ENCODE results near the gene GPR87.

Gene GPR87

GRCh38 chr3:151330899-151331298 lies 14.3 kb upstream of the GPR87 start:
- no peak overlapping the region for H3K4me3 ChIP-seq (ENCODE audit: low read length)
- H3K36me3 ChIP-seq (ENCODE audit: control insufficient read depth, insufficient read depth, low read length, severe bottlenecking) = no peaks in the 10 kb centered on the region
- peak; percentile 60 for DNase-seq (ENCODE audit: low read depth)
- peaks cover 33% of the 10 kb centered on the region for H3K4me1 ChIP-seq (ENCODE audit: control insufficient read depth, insufficient read depth, low read length)
- H3K27me3 ChIP-seq (replicated peaks; ENCODE audit: control insufficient read depth, insufficient read depth, low read length) = no peaks in the 10 kb centered on the region
- H3K9ac ChIP-seq (ENCODE audit: low read length) = no peak overlapping the region
- H3K9me3 ChIP-seq (ENCODE audit: control insufficient read depth, low read length) = no peaks in the 10 kb centered on the region

DNA sequence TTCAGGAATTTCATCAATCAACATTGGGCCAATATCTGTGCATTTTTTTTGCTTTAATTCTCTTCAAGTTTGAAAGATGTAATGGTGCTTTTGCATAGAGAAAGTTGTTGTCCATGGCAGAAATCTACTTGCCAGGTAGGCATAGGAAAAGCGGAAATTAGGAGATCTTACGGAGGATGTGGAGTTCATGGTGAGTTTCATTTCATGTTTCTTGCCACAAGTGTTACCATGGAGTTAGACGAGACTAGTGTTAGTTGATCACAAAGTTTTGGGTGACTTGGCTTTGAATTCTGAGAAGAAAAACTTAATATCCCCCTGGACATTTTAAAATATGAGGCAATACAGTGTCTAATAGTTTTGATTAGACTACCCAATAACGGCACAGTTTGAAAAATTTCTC lies 13.8 kb upstream of the GPR87 start:
- no peaks in the 10 kb centered on the region for H3K27me3 ChIP-seq (replicated peaks; ENCODE audit: control insufficient read depth, insufficient read depth, low read length)
- H3K4me1 ChIP-seq (ENCODE audit: control insufficient read depth, insufficient read depth, low read length) = peaks cover 33% of the 10 kb centered on the region
- no peak for DNase-seq (ENCODE audit: low read depth)
- no peaks in the 10 kb centered on the region for H3K9me3 ChIP-seq (ENCODE audit: control insufficient read depth, low read length)
- no peak overlapping the region for H3K4me3 ChIP-seq (ENCODE audit: low read length)
- H3K36me3 ChIP-seq (ENCODE audit: control insufficient read depth, insufficient read depth, low read length, severe bottlenecking) = no peaks in the 10 kb centered on the region
- H3K9ac ChIP-seq (ENCODE audit: low read length) = no peak overlapping the region

- H3K36me3 ChIP-seq (ENCODE audit: control insufficient read depth, insufficient read depth, low read length, severe bottlenecking) = no peaks in the 10 kb centered on the region
- no peaks in the 10 kb centered on the region for H3K9me3 ChIP-seq (ENCODE audit: control insufficient read depth, low read length)
- H3K27me3 ChIP-seq (replicated peaks; ENCODE audit: control insufficient read depth, insufficient read depth, low read length) = no peaks in the 10 kb centered on the region
- peak within 1 kb of the TSS; percentile 60 for H3K4me3 ChIP-seq (ENCODE audit: low read length)
- H3K9ac ChIP-seq (ENCODE audit: low read length) = peak within 1 kb of the TSS; percentile 77
- peaks cover 33% of the 10 kb centered on the region for H3K4me1 ChIP-seq (ENCODE audit: control insufficient read depth, insufficient read depth, low read length)
- DNase-seq (ENCODE audit: low read depth) = no peak
Measured at GRCh38 chr3:151329363-151329762, 12.7 kb upstream of the GPR87 start, which contains the start of gene P2RY13. Gene P2RY13 (minus strand): TSS chr3:151329549. CDS start chr3:151329528, 21 bp downstream.

DNA sequence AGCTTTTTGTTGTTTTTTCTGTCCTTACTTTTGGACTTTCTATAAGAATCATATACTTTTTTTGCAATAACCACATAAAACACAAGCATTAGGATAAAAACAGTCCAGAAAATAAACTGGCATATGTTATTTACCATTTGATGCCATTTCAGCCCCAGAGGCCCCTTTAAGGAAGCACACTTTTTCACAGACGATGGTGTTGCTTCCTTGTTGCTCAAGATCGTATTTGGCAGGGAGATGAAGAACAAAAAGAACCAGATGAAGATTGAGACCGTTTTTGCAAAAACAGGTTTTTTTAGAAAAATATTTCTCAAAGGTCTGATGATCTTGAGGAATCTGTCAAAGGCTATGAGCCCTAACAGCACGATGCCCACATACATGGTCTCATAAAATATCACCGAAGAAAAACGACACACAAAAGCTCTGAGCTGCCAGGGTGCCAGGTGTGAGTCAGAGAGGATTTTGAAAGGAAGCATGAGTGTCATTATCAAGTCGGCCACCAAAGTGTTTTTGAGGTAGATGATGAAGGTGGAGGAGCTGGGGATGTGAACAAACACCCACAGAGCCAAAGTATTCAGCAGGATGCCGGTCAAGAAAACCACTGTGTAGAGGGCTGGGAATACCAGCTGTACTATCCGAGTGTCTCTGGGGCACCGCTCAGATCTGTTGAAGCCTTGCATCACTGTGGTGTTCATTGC lies 11.8 kb upstream of the GPR87 start:
- no peaks in the 10 kb centered on the region for H3K9me3 ChIP-seq (ENCODE audit: control insufficient read depth, low read length)

GRCh38 chr3:151327571-151328198 lies 11.1 kb upstream of the GPR87 start:
- Histone ChIP-seq H3K9me3 (ENCODE audit: control insufficient read depth, low read length) (no peaks in the 10 kb centered on the region), H3K4me3 (ENCODE audit: low read length) (peak overlapping the region; percentile 60), H3K27me3 (replicated peaks; ENCODE audit: control insufficient read depth, insufficient read depth, low read length) (no peaks in the 10 kb centered on the region), H3K9ac (ENCODE audit: low read length) (peak overlapping the region; percentile 77), H3K4me1 (ENCODE audit: control insufficient read depth, insufficient read depth, low read length) (peaks cover 33% of the 10 kb centered on the region), H3K36me3 (ENCODE audit: control insufficient read depth, insufficient read depth, low read length, severe bottlenecking) (no peaks in the 10 kb centered on the region)
- peak; percentile 75 for DNase-seq (ENCODE audit: low read depth)

More for the DNA sequence above, 11.8 kb upstream of the GPR87 start:
- peak overlapping the region; percentile 60 for H3K4me3 ChIP-seq (ENCODE audit: low read length)
- peak overlapping the region; percentile 77 for H3K9ac ChIP-seq (ENCODE audit: low read length)
- no peaks in the 10 kb centered on the region for H3K27me3 ChIP-seq (replicated peaks; ENCODE audit: control insufficient read depth, insufficient read depth, low read length)
- peak; percentile 66 for DNase-seq (ENCODE audit: low read depth)
- no peaks in the 10 kb centered on the region for H3K36me3 ChIP-seq (ENCODE audit: control insufficient read depth, insufficient read depth, low read length, severe bottlenecking)
- H3K4me1 ChIP-seq (ENCODE audit: control insufficient read depth, insufficient read depth, low read length) = peaks cover 33% of the 10 kb centered on the region

DNA sequence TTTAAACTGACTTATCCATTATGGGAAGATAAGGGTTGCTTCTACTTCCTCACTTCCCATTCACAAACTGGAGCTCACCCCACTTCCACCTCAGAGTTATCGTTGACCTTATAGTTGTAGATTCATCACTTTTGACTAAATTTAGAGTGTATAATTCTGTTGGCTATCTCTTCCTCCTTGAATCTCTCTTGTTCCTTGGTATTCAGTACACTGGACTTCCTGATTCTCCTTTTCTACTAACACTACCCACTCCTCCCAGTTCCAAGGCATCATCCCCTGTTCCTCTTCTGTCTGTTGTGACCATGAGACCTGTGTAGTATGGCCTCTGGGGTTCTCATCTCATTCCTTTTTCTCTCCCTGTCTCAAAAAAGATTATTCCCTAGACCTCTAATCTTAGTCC lies 5.9 kb upstream of the GPR87 start:
- DNase-seq (ENCODE audit: low read depth) = no peak
- Histone ChIP-seq H3K4me3 (ENCODE audit: low read length) (no peak overlapping the region), H3K36me3 (ENCODE audit: control insufficient read depth, insufficient read depth, low read length, severe bottlenecking) (no peaks in the 10 kb centered on the region), H3K27me3 (replicated peaks; ENCODE audit: control insufficient read depth, insufficient read depth, low read length) (no peaks in the 10 kb centered on the region), H3K4me1 (ENCODE audit: control insufficient read depth, insufficient read depth, low read length) (peaks cover 37% of the 10 kb centered on the region), H3K9ac (ENCODE audit: low read length) (no peak overlapping the region), H3K9me3 (ENCODE audit: control insufficient read depth, low read length) (no peaks in the 10 kb centered on the region)

- Histone ChIP-seq H3K9me3 (ENCODE audit: control insufficient read depth, low read length) (no peaks in the 10 kb centered on the region), H3K4me3 (ENCODE audit: low read length) (no peak overlapping the region), H3K4me1 (ENCODE audit: control insufficient read depth, insufficient read depth, low read length) (peaks cover 33% of the 10 kb centered on the region), H3K27me3 (replicated peaks; ENCODE audit: control insufficient read depth, insufficient read depth, low read length) (no peaks in the 10 kb centered on the region), H3K36me3 (ENCODE audit: control insufficient read depth, insufficient read depth, low read length, severe bottlenecking) (no peaks in the 10 kb centered on the region), H3K9ac (ENCODE audit: low read length) (no peak overlapping the region)
- DNase-seq (ENCODE audit: low read depth) = no peak
Measured at GRCh38 chr3:151321526-151321925, 4.9 kb upstream of the GPR87 start.

DNA sequence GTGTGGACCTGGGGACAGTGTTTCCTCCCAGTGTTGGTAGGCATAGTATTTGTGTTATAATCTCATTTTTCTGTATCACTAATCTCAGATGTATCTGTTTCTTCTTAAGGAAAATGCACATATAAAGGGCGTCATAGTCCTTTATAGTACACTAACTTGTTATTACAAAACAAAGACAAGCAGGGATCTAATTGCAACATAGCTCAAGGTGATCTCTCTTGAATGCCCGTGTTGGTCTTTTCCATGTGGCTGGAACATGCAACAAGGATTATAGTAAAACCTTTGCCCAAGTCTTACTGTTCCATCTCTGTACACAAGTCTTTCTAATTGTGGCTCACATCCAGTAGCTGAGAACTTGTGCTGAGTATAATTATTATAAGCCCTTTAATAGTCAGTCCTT lies 3.5 kb upstream of the GPR87 start:
- Histone ChIP-seq H3K27me3 (replicated peaks; ENCODE audit: control insufficient read depth, insufficient read depth, low read length) (no peaks in the 10 kb centered on the region), H3K9me3 (ENCODE audit: control insufficient read depth, low read length) (peaks cover 3% of the 10 kb centered on the region)
- DNase-seq (ENCODE audit: low read depth) = no peak

GRCh38 chr3:151319628-151320027 lies 3.0 kb upstream of the GPR87 start:
- Histone ChIP-seq H3K9ac (ENCODE audit: low read length) (peak overlapping the region; percentile 48), H3K27me3 (replicated peaks; ENCODE audit: control insufficient read depth, insufficient read depth, low read length) (no peaks in the 10 kb centered on the region), H3K9me3 (ENCODE audit: control insufficient read depth, low read length) (peaks cover 8% of the 10 kb centered on the region), H3K4me1 (ENCODE audit: control insufficient read depth, insufficient read depth, low read length) (peaks cover 36% of the 10 kb centered on the region), H3K36me3 (ENCODE audit: control insufficient read depth, insufficient read depth, low read length, severe bottlenecking) (no peaks in the 10 kb centered on the region), H3K4me3 (ENCODE audit: low read length) (peak overlapping the region; percentile 22)
- DNase-seq (ENCODE audit: low read depth) = peak; percentile 40

More for the DNA sequence above, 3.5 kb upstream of the GPR87 start:
- peak overlapping the region; percentile 22 for H3K4me3 ChIP-seq (ENCODE audit: low read length)
- H3K9ac ChIP-seq (ENCODE audit: low read length) = peak overlapping the region; percentile 48
- H3K4me1 ChIP-seq (ENCODE audit: control insufficient read depth, insufficient read depth, low read length) = peaks cover 36% of the 10 kb centered on the region
- no peaks in the 10 kb centered on the region for H3K36me3 ChIP-seq (ENCODE audit: control insufficient read depth, insufficient read depth, low read length, severe bottlenecking)

DNA sequence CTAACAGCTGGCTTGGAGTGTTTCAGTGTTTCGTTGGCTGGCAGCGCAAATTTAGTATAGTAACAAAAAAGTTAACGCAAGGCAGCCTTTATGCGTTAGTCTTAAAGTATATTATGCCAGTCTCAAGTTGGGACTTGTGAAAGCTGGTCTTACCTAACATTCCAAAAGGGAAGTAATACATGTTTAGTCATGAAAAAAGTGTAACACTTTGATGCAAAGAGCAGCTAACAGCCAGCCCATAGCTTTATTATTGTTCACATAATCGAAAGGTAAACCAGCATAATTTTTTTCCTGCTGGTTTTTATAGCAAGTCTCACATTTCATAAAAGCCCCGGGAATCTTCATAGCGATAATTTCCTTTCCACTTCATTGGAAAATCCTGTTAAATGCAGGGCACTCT lies 2.4 kb upstream of the GPR87 start:
- Histone ChIP-seq H3K9me3 (ENCODE audit: control insufficient read depth, low read length) (peaks cover 11% of the 10 kb centered on the region), H3K27me3 (replicated peaks; ENCODE audit: control insufficient read depth, insufficient read depth, low read length) (no peaks in the 10 kb centered on the region), H3K9ac (ENCODE audit: low read length) (no peak overlapping the region), H3K4me1 (ENCODE audit: control insufficient read depth, insufficient read depth, low read length) (peaks cover 36% of the 10 kb centered on the region), H3K4me3 (ENCODE audit: low read length) (no peak overlapping the region), H3K36me3 (ENCODE audit: control insufficient read depth, insufficient read depth, low read length, severe bottlenecking) (no peaks in the 10 kb centered on the region)
- no peak for DNase-seq (ENCODE audit: low read depth)

DNA sequence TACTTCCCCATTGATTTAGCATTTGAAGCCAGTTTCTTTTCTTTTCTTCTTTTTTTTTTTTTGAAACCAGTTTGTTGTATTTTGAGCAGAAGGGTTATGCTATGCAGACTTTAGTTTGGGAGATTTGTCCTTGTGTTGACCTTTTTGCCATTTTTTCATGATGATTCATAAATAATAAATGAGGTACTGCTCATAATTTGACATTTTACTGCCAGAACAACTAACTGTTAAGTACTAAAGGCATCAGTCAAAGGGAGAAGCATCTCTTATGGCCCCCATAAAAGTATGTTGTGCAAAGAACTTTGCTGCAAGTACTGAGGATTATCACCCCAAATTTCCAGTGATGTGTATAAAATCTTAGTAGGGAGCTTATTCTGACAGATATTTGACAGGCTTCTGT lies 1.7 kb upstream of the GPR87 start:
- H3K27me3 ChIP-seq (replicated peaks; ENCODE audit: control insufficient read depth, insufficient read depth, low read length) = no peaks in the 10 kb centered on the region
- H3K36me3 ChIP-seq (ENCODE audit: control insufficient read depth, insufficient read depth, low read length, severe bottlenecking) = no peaks in the 10 kb centered on the region
- no peak overlapping the region for H3K4me3 ChIP-seq (ENCODE audit: low read length)
- H3K4me1 ChIP-seq (ENCODE audit: control insufficient read depth, insufficient read depth, low read length) = peaks cover 36% of the 10 kb centered on the region
- no peak for DNase-seq (ENCODE audit: low read depth)
- peak overlapping the region; percentile 40 for H3K9ac ChIP-seq (ENCODE audit: low read length)
- peaks cover 11% of the 10 kb centered on the region for H3K9me3 ChIP-seq (ENCODE audit: control insufficient read depth, low read length)

Data from adipocyte (in vitro differentiated cells).